Testis (tissue), 3 donors: ENCODE data around the gene CHTF18. TPM values are rescaled to one million over a fixed set of nuclear protein-coding genes. Genes with fewer than 3 reads are reported as not detected.

Experiments used
- DNase-seq: peaks from one replicate; pipeline ENCODE4 v3.0.0-alpha.2; 2019
- H3K27ac ChIP-seq, 2 donors: fragments of 200-600 bp; sonication (generic); one replicate each; pipeline ENCODE4 v1.5.1; 2019
- H3K27me3 ChIP-seq: fragments of 200-600 bp; sonication (generic); one replicate; pipeline ENCODE4 v1.5.1; 2019
- H3K36me3 ChIP-seq: fragments of 200-600 bp; sonication (generic); one replicate; pipeline ENCODE4 v1.5.1; 2017; ENCODE audit warnings: low read depth; ENCODE audit errors: missing control alignments
- H3K4me1 ChIP-seq: fragments of 200-600 bp; sonication (generic); one replicate; pipeline ENCODE4 v1.5.1; 2019
- H3K4me3 ChIP-seq, 2 donors: fragments of 200-600 bp; sonication (generic); one replicate each; pipeline ENCODE4 v1.5.1; 2017 to 2019
- H3K9me3 ChIP-seq: fragments of 200-600 bp; sonication (generic); one replicate; pipeline ENCODE4 v1.5.1; 2017
- POLR2A ChIP-seq: fragments of 450-650 bp; IDR thresholded peaks from one replicate; pipeline ENCODE4 v1.6.1; 2017; ENCODE audit warnings: antibody characterized with exemption, mild to moderate bottlenecking, moderate library complexity
- WGBS, 2 donors: methylation state at CpG; one replicate each; pipeline ENCODE4 v1.1.5; 2018; 5-methylcytosine and 5-hydroxymethylcytosine counted together
- intact Hi-C: fragments of 100-400 bp; cut with DNase I; formaldehyde crosslinking; loops from one replicate; pipeline ENCODE4 v1.15.1; 2023; ENCODE audit warnings: low total_unique reads
- polyA plus RNA-seq: library from polyadenylated mRNA; stranded (reverse); fragments of 350-450 nt; fragmentation: Illumina TruSeq; extraction: RNeasy Lipid Tissue Mini Kit (QIAGEN cat#74804); gene quantifications from one replicate; pipeline ENCODE4 v1.2.3, GENCODE V29; 2014; ENCODE audit warnings: low read depth, low replicate concordance; ENCODE audit not compliant: insufficient read depth
- total RNA-seq, 2 donors: library from RNA; depleted of rRNA; stranded (reverse); fragments of >200 nt; gene quantifications; one replicate each; pipeline ENCODE4 v1.2.3, GENCODE V29; 2016
- TF ChIP-seq, protein P1 (sequence below), 3 experiments: fragments of 450-650 bp in 2 of 3; fragments of 200-600 bp in 1 of 3; sonication (generic) in 1 of 3; IDR thresholded peaks; one replicate each; pipeline ENCODE4 v1.5.1; 2016 to 2019; ENCODE audit warnings: antibody characterized with exemption in 3 of 3, mild to moderate bottlenecking in 2 of 3, moderate library complexity in 1 of 3

The CHTF18 gene
- total and polyA plus RNA-seq, 3 donors from 2014 or later = 32.5 to 95.0 (median 90.6) TPM

DNA sequence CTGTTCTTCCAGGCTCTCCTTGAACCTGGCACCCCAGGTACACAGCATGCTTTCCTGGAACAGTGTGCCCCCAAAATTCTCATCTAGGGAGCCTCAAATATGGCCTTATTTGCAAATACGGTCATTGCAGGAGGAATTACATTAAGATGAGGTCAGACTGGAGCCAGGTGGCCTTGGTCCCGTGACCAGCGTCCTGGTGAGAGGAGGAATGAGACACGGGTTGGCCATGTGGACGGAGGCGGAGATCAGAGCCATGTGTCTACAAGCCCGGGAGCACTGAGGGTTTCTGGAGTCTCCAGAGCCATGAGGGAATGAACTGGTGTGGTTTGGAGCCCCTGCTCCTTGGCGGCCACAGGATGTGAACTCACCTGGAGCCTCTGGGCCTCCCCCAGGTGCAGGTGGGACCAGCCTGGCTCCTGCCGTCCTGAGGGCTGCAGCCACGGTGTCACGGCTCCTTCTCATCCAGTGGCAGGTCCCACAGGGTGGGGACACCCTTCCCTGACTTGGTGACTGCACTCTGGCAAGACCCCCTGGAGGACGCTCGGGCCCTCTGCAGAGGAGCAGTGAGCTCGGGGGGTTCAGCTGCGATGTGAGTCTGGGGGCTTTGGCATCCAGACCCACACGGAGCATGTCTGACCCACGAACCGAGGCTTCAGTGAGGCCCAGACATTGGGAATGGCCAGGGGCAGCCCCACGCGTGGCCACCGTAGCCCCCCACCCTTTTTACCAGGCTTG is 33.9 kb downstream of the CHTF18 start:
- no peaks in the 10 kb centered on the region for H3K9me3 ChIP-seq
- 69 to 84% methylated on average over 10 to 21 of the region's 21 CpGs for WGBS, 2 donors
- no peak for DNase-seq
- peaks cover 10% of the 10 kb centered on the region for H3K4me1 ChIP-seq
- no peak overlapping the region for H3K27ac ChIP-seq
- no peaks in the 10 kb centered on the region for H3K27me3 ChIP-seq
- intact Hi-C loops = no loop called here
- TF ChIP-seq POLR2A = no peak
- TF ChIP-seq, protein P1, sequence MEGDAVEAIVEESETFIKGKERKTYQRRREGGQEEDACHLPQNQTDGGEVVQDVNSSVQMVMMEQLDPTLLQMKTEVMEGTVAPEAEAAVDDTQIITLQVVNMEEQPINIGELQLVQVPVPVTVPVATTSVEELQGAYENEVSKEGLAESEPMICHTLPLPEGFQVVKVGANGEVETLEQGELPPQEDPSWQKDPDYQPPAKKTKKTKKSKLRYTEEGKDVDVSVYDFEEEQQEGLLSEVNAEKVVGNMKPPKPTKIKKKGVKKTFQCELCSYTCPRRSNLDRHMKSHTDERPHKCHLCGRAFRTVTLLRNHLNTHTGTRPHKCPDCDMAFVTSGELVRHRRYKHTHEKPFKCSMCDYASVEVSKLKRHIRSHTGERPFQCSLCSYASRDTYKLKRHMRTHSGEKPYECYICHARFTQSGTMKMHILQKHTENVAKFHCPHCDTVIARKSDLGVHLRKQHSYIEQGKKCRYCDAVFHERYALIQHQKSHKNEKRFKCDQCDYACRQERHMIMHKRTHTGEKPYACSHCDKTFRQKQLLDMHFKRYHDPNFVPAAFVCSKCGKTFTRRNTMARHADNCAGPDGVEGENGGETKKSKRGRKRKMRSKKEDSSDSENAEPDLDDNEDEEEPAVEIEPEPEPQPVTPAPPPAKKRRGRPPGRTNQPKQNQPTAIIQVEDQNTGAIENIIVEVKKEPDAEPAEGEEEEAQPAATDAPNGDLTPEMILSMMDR (IDR thresholded peaks at IDR 0.05) = no peak
- no peaks in the 10 kb centered on the region for H3K36me3 ChIP-seq
- no peak overlapping the region for H3K4me3 ChIP-seq

DNA sequence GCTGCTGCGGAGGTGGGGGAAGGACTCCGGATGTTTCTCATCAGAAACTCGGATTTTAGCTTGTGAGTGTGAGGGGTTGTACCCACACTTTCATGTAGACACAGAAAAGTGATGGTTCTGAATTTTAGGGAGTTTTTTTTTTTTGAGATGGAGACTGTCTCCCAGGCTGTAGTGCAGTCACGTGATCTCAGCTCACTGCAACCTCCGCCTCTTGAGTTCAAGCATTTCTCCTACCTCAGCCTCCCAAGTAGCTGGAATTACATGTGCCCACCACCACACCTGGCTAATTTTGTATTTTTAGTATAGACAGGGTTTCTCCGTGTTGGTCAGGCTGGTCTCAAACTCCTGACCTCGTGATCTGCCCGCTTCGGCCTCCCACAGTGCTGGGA is 34.5 kb downstream of the CHTF18 start:
- H3K27ac ChIP-seq = no peak overlapping the region
- intact Hi-C loops = no loop called here
- H3K27me3 ChIP-seq = no peaks in the 10 kb centered on the region
- peaks cover 10% of the 10 kb centered on the region for H3K4me1 ChIP-seq
- no peaks in the 10 kb centered on the region for H3K36me3 ChIP-seq
- 93 to 95% methylated on average over 9 of the region's 9 CpGs for WGBS, 2 donors
- H3K9me3 ChIP-seq = no peaks in the 10 kb centered on the region
- H3K4me3 ChIP-seq = no peak overlapping the region
- TF ChIP-seq POLR2A = no peak
- TF ChIP-seq, protein P1 (IDR thresholded peaks at IDR 0.05) = no peak
- DNase-seq = no peak

DNA sequence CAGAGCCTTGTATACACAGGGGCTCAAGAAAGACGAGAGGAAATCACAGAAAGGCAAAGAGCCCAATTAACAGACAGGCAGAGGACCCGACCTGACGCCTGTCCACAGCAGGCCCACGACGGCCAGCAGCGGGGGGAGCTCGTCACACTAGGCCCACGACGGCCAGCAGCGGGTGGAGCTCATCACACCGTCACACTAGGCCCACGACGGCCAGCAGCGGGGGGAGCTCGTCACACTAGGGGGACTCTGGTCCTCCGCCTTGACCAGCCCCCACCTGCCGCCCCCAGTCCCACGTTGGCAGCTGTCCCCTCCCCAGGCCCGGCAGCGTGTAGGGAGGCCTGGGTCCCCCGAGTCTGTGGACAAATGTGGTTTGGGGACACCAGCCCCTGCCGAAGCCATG is 35.8 kb downstream of the CHTF18 start:
- Histone ChIP-seq H3K27me3 (no peaks in the 10 kb centered on the region), H3K27ac (no peak overlapping the region), H3K4me3 (no peak overlapping the region), H3K9me3 (no peaks in the 10 kb centered on the region), H3K36me3 (no peaks in the 10 kb centered on the region), H3K4me1 (peaks cover 10% of the 10 kb centered on the region)
- no peak for DNase-seq
- TF ChIP-seq POLR2A = no peak
- TF ChIP-seq, protein P1 (IDR thresholded peaks at IDR 0.05) = no peak
- WGBS, 2 donors = 82 to 92% methylated on average over 17 to 22 of the region's 22 CpGs
- intact Hi-C loops = no loop called here

DNA sequence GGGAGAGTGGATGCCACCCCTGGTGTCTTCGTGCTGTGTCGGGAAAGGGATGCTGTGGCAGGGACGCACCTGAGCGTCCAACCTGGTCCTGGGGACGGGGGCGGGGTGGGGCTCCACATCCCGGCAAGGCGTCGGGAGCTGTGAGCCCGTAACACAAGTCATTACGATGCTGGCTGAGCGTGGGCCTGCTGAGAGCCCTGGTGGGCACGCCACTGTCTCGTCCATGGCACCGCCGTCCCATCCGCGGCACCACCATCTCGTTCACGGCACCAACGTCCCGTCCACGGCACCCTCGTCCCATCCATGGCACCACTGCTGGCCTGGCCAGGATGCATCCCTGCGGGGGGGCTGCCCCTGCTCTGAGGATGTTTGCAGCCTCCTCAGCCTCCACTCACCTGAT is 36.2 kb downstream of the CHTF18 start:
- DNase-seq = no peak
- Histone ChIP-seq H3K27me3 (no peaks in the 10 kb centered on the region), H3K4me1 (peaks cover 10% of the 10 kb centered on the region), H3K4me3 (no peak overlapping the region), H3K9me3 (no peaks in the 10 kb centered on the region), H3K27ac (no peak overlapping the region), H3K36me3 (no peaks in the 10 kb centered on the region)
- TF ChIP-seq, protein P1 (IDR thresholded peaks at IDR 0.05) = no peak
- TF ChIP-seq POLR2A = no peak
- intact Hi-C loops = no loop called here
- WGBS, 2 donors = 94 to 97% methylated on average over 19 to 25 of the region's 25 CpGs
